ENCODE results near the gene HTR3A.

Gene HTR3A

GRCh38 chr11:114019046-114019445 is 44.1 kb downstream of the HTR3A start:
- no peak for DNase-seq (ENCODE audit: low spot score)

- DNase-seq (ENCODE audit: low spot score) = no peak
Measured at GRCh38 chr11:114019574-114019973, 44.7 kb downstream of the HTR3A start.

- DNase-seq (ENCODE audit: low spot score) = no peak
Measured at GRCh38 chr11:114025329-114025907, 50.5 kb downstream of the HTR3A start.

GRCh38 chr11:114026355-114026754 is 51.4 kb downstream of the HTR3A start:
- DNase-seq (ENCODE audit: low spot score) = no peak

GRCh38 chr11:114027391-114027790 is 52.5 kb downstream of the HTR3A start:
- DNase-seq (ENCODE audit: low spot score) = no peak

GRCh38 chr11:114027926-114028325 is 53.0 kb downstream of the HTR3A start:
- DNase-seq (ENCODE audit: low spot score) = no peak

GRCh38 chr11:114031246-114031966 is 56.5 kb downstream of the HTR3A start:
- no peak for DNase-seq (ENCODE audit: low spot score)

- DNase-seq (ENCODE audit: low spot score) = no peak
Measured at GRCh38 chr11:114031967-114032320, 57.0 kb downstream of the HTR3A start.

- DNase-seq (ENCODE audit: low spot score) = no peak
Measured at GRCh38 chr11:114033066-114033465, 58.2 kb downstream of the HTR3A start.

- no peak for DNase-seq (ENCODE audit: low spot score)
Measured at GRCh38 chr11:114033572-114033971, 58.7 kb downstream of the HTR3A start.

GRCh38 chr11:114034956-114035355 is 60.0 kb downstream of the HTR3A start:
- no peak for DNase-seq (ENCODE audit: low spot score)

GRCh38 chr11:114036147-114036811 is 61.4 kb downstream of the HTR3A start:
- peak; percentile 83 for DNase-seq (ENCODE audit: low spot score)

GRCh38 chr11:114036958-114037357 is 62.0 kb downstream of the HTR3A start:
- no peak for DNase-seq (ENCODE audit: low spot score)

- no peak for DNase-seq (ENCODE audit: low spot score)
Measured at GRCh38 chr11:114039551-114039950, 64.6 kb downstream of the HTR3A start.

Measured in left forelimb (tissue), 1 donor.